Left ventricle myocardium inferior (tissue), 1 donor: ENCODE data around the gene RAB37. TPM values are rescaled to one million over a fixed set of nuclear protein-coding genes. Genes with fewer than 3 reads are reported as not detected.
A peak's percentile ranks its signal among the peaks of the same experiment; 100 is the strongest.

ENCODE experiments used
- DNase-seq: peaks from one replicate; pipeline ENCODE4 v3.0.0-alpha.2; 2020
- H3K27ac ChIP-seq: fragments of 200-600 bp; replicated peaks from 2 replicates; pipeline ENCODE4 v1.8.0; 2021
- H3K27me3 ChIP-seq: fragments of 200-600 bp; 2 replicates; pipeline ENCODE4 v1.8.0; 2021; ENCODE audit warnings: low read depth
- H3K36me3 ChIP-seq: fragments of 200-600 bp; 2 replicates; pipeline ENCODE4 v1.8.0; 2021
- H3K4me1 ChIP-seq: fragments of 200-600 bp; 2 replicates; pipeline ENCODE4 v1.8.0; 2021
- H3K4me3 ChIP-seq: fragments of 200-600 bp; 2 replicates; pipeline ENCODE4 v1.8.0; 2021; ENCODE audit warnings: mild to moderate bottlenecking, moderate library complexity
- H3K9me3 ChIP-seq: fragments of 200-600 bp; replicated peaks from 2 replicates; pipeline ENCODE4 v1.8.0; 2021
- intact Hi-C: fragments of 100-400 bp; cut with micrococcal nuclease; formaldehyde crosslinking; loops from one replicate; pipeline ENCODE4 v1.11.0; 2022
- total RNA-seq: library from RNA; stranded (reverse); fragmentation: NEBNext Ultra II Directional; extraction: Animal tissue kit (Norgen Biotek cat#: 25700); gene quantifications from one replicate; pipeline ENCODE4 v1.2.1, GENCODE V29; 2021
- TF ChIP-seq, protein P1 (sequence below): fragments of 200-600 bp; IDR thresholded peaks from 2 replicates; pipeline ENCODE4 v1.8.0; 2021; ENCODE audit warnings: antibody characterized with exemption, mild to moderate bottlenecking, borderline replicate concordance
- donor health status: DM: no; HTN: yes; CAD: no; lungs with severe emphysema.

Gene RAB37
- total RNA-seq, 1 donor from 2014 or later: 1.9 TPM

DNA sequence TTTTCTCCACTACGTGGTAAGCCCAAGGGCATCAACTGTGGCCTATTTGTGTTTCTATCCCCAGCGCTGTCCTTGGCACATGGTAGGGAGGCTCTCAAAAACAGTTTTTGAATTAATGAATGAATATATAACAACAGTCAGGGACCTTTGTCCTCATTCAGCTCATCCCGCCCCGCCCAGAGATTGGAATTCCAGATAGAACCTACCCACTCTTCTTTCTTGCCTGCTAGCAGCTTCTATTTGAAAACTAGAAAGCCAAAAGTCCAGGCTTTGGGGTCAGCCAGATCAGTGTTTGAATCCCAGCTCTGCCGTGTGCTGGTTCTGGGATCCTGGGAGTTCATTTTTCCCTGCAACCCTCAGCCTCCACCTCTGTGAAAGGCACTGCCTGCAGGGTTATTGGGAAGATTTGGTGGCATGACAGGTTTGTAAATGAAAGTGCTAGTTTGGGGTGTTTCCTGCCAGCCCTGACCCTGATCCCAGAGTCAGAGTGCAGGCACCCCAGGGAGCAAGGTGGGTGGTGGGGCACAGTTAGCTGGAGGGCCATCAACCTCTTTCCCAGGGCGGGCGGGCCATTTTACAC, 15.9 kb downstream of the RAB37 start:
- intact Hi-C loops: no loop called here
- Histone ChIP-seq H3K36me3 (no peaks in the 10 kb centered on the region), H3K4me1 (peaks cover 72% of the 10 kb centered on the region), H3K9me3 (no peaks in the 10 kb centered on the region), H3K27me3 (no peaks in the 10 kb centered on the region), H3K4me3 (no peak overlapping the region), H3K27ac (no peak overlapping the region)
- TF ChIP-seq, protein P1, sequence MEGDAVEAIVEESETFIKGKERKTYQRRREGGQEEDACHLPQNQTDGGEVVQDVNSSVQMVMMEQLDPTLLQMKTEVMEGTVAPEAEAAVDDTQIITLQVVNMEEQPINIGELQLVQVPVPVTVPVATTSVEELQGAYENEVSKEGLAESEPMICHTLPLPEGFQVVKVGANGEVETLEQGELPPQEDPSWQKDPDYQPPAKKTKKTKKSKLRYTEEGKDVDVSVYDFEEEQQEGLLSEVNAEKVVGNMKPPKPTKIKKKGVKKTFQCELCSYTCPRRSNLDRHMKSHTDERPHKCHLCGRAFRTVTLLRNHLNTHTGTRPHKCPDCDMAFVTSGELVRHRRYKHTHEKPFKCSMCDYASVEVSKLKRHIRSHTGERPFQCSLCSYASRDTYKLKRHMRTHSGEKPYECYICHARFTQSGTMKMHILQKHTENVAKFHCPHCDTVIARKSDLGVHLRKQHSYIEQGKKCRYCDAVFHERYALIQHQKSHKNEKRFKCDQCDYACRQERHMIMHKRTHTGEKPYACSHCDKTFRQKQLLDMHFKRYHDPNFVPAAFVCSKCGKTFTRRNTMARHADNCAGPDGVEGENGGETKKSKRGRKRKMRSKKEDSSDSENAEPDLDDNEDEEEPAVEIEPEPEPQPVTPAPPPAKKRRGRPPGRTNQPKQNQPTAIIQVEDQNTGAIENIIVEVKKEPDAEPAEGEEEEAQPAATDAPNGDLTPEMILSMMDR: no peak
- DNase-seq: no peak

DNA sequence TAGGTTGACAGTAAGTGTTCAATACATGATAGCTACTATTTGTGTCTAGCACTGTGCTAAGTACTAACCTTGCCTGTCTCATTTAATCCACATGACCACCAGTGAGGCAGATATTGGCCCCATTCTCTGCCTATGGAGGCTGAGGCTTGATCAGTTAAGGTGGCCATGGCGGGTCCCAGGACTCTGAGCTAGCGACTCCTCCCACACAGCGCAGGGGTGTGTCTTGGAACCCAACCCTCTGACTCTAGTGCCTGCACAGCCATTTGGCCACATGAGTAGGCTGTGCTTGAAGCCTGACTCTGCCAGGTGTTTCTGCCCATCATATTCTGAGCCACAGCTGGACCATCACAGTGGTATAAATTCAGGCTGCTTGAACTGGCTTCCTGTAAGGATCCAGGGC, 17.8 kb downstream of the RAB37 start:
- Histone ChIP-seq H3K27ac (no peak overlapping the region), H3K4me1 (peaks cover 75% of the 10 kb centered on the region), H3K4me3 (no peak overlapping the region), H3K36me3 (no peaks in the 10 kb centered on the region), H3K27me3 (no peaks in the 10 kb centered on the region), H3K9me3 (no peaks in the 10 kb centered on the region)
- intact Hi-C loops: no loop called here
- no peak for DNase-seq
- TF ChIP-seq, protein P1: no peak

DNA sequence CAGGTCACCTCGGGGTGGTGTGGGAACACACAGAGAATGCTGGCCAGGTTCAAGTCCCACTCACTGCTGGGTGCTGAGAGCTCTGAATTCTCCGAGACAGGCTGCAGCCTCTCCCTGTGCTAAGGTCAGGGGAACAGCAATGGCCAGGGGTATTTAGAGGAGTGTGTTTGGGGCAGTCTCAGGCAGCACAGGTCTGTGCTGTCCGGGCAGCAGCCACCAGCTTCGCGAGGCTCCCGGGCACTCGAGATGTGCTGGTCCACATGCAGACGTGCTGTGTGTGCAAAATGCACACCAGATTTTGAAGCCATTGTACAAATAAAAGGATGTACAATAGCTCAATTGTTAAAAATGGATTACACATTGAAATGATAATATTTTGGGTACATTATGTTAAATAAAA, 18.5 kb downstream of the RAB37 start:
- intact Hi-C loops: no loop called here
- Histone ChIP-seq H3K27me3 (no peaks in the 10 kb centered on the region), H3K4me1 (peaks cover 75% of the 10 kb centered on the region), H3K27ac (no peak overlapping the region), H3K36me3 (no peaks in the 10 kb centered on the region), H3K4me3 (no peak overlapping the region), H3K9me3 (no peaks in the 10 kb centered on the region)
- TF ChIP-seq, protein P1: no peak
- DNase-seq: no peak

DNA sequence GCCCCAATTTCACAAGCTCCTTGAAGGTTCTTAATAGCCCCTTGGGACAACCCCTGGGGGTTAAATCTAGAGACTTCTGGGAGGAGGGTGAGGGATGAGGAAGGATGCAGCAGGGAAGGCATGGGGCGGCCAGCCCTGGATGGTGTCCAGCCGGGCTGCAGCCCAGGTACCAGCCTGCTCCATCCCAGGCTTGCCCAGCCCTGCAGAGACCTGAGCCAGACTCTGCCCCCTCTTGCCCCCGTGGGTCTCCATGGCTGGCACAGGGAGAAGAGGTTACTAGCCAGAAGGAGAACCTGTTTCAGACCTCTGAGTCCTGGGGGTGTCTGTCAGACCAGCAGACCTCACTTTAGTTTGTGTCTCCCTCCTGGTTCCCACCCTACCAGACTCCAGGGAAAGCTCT, 19.8 kb downstream of the RAB37 start:
- Histone ChIP-seq H3K27ac (peak overlapping the region; percentile 78), H3K36me3 (no peaks in the 10 kb centered on the region), H3K27me3 (no peaks in the 10 kb centered on the region), H3K9me3 (no peaks in the 10 kb centered on the region), H3K4me1 (peaks cover 75% of the 10 kb centered on the region), H3K4me3 (no peak overlapping the region)
- no peak for DNase-seq
- intact Hi-C loops: no loop called here
- TF ChIP-seq, protein P1: no peak

DNA sequence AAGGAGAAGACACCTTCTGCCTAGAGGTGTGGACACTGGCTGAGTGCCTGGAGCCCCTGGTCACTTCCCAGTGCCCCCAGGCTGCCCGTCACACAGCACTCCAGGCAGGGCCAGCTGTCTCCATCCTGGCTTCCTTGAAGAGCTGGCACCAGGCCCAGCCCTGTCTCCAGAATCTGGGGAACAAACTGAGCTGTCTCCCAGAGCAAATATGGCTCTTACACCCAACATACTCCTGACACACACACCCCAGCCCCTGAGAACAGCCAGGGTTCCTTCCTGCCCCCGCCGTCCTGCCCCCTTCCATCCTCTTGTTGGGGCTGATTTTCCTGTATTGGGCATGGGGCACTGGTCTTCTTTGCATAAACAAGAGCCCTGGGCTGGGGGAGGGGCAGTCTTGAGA, 20.4 kb downstream of the RAB37 start:
- DNase-seq: peak; percentile 52
- peak overlapping the region; percentile 34 for H3K4me3 ChIP-seq
- H3K36me3 ChIP-seq: no peaks in the 10 kb centered on the region
- peaks cover 75% of the 10 kb centered on the region for H3K4me1 ChIP-seq
- H3K27ac ChIP-seq: peak overlapping the region; percentile 78
- no peaks in the 10 kb centered on the region for H3K27me3 ChIP-seq
- H3K9me3 ChIP-seq: no peaks in the 10 kb centered on the region
- intact Hi-C loops: no loop called here
- TF ChIP-seq, protein P1: no peak
